ENCODE measurements around the gene RNF224. TPM values are rescaled to one million over a fixed set of nuclear protein-coding genes. Genes with fewer than 3 reads are reported as not detected.

The RNF224 gene
- total RNA-seq, 1 experiment from 2014 or later = 0.30 TPM

DNA sequence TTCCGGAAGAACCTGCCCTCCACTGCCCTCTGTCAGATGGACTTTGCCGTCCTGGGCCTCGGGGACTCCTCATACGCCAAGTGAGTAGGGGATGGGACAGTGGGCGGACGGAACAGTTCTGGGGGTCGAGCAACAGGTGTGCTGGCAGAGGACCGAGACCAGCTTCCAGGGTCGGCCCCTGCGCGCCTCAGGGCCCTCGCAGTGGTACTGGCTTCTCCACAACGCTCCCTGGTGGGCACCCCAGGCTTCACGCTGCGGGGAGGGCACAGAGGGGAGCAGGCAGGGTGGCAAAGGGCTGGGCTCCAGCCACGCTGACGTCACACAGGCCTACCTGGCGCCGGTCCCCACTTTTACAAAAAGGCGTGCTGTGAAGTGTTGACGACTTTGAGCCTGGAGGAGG is 14.8 kb upstream of the RNF224 start:
- Histone ChIP-seq H3K9me2 (ENCODE audit: insufficient read depth) (no peaks in the 10 kb centered on the region), H3K4me2 (ENCODE audit: low read length) (no peak overlapping the region), H3K9ac (ENCODE audit: low read length) (no peak overlapping the region), H3K79me2 (ENCODE audit: insufficient read depth, low read length) (peaks cover 1% of the 10 kb centered on the region; the same call in 1 of the 2 replicates), H3K9me3 (ENCODE audit: control insufficient read depth in 1 of 2, insufficient read depth in 1 of 2, low read depth in 1 of 2, low read length in 2 of 2) (no peaks in the 10 kb centered on the region), H3K27me3 (ENCODE audit: insufficient read depth, low read length) (no peaks in the 10 kb centered on the region), H3K27ac (ENCODE audit: low read depth, low read length) (no peak overlapping the region), H3K36me3 (ENCODE audit: control insufficient read depth in 1 of 2, insufficient read depth in 2 of 2, low read length in 2 of 2) (peaks cover 0 to 7% of the 10 kb centered on the region in 2 experiments; a peak in 1 of 4 replicates), H3K4me3 (replicated peaks in 1 of 2; ENCODE audit: low read depth in 1 of 2, low read length in 2 of 2) (no peak overlapping the region), H2AFZ (ENCODE audit: low read depth, low read length, poor library complexity, severe bottlenecking) (no peak overlapping the region), H3K4me1 (ENCODE audit: control insufficient read depth in 1 of 2, insufficient read depth in 2 of 2, low read length in 2 of 2) (peaks cover 10 to 23% of the 10 kb centered on the region in 2 experiments), H4K20me1 (ENCODE audit: insufficient read depth) (no peaks in the 10 kb centered on the region)
- intact Hi-C loops (cut with micrococcal nuclease) = no loop called here
- DNase-seq (ENCODE audit: low read depth, low spot score) = no peak
- no peak for ATAC-seq
- TF ChIP-seq, protein P1, sequence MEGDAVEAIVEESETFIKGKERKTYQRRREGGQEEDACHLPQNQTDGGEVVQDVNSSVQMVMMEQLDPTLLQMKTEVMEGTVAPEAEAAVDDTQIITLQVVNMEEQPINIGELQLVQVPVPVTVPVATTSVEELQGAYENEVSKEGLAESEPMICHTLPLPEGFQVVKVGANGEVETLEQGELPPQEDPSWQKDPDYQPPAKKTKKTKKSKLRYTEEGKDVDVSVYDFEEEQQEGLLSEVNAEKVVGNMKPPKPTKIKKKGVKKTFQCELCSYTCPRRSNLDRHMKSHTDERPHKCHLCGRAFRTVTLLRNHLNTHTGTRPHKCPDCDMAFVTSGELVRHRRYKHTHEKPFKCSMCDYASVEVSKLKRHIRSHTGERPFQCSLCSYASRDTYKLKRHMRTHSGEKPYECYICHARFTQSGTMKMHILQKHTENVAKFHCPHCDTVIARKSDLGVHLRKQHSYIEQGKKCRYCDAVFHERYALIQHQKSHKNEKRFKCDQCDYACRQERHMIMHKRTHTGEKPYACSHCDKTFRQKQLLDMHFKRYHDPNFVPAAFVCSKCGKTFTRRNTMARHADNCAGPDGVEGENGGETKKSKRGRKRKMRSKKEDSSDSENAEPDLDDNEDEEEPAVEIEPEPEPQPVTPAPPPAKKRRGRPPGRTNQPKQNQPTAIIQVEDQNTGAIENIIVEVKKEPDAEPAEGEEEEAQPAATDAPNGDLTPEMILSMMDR (IDR thresholded peaks at IDR 0.05 in 2 of 3, conservative IDR thresholded peaks at IDR 0.05 in 1 of 3; ENCODE audit: borderline replicate concordance in 1 of 3, insufficient read depth in 1 of 3, low read depth in 2 of 3, low read length in 2 of 3) = peak in 2 of 3 experiments; percentile 22 to 28; a peak in 2 of 6 replicates
- TF ChIP-seq POLR2AphosphoS5 (IDR thresholded peaks at IDR 0.05; ENCODE audit: low read depth, low read length) = no peak
- CTCF ChIA-PET = no interaction called here
- RAD21 ChIA-PET (ENCODE audit: low non-redundant PET in 1 of 2, low total read pairs in 2 of 2, uncharacterized antibody in 2 of 2, unreplicated experiment in 2 of 2) = no interaction called here
- no TSS peak for BruUV-seq (replicated peaks)
- POLR2A ChIA-PET = interaction anchor here (1.4 kb wide), 1 partner anchor 49 kb away, joined by 3 read pairs; no protein-coding TSS in a partner anchor

DNA sequence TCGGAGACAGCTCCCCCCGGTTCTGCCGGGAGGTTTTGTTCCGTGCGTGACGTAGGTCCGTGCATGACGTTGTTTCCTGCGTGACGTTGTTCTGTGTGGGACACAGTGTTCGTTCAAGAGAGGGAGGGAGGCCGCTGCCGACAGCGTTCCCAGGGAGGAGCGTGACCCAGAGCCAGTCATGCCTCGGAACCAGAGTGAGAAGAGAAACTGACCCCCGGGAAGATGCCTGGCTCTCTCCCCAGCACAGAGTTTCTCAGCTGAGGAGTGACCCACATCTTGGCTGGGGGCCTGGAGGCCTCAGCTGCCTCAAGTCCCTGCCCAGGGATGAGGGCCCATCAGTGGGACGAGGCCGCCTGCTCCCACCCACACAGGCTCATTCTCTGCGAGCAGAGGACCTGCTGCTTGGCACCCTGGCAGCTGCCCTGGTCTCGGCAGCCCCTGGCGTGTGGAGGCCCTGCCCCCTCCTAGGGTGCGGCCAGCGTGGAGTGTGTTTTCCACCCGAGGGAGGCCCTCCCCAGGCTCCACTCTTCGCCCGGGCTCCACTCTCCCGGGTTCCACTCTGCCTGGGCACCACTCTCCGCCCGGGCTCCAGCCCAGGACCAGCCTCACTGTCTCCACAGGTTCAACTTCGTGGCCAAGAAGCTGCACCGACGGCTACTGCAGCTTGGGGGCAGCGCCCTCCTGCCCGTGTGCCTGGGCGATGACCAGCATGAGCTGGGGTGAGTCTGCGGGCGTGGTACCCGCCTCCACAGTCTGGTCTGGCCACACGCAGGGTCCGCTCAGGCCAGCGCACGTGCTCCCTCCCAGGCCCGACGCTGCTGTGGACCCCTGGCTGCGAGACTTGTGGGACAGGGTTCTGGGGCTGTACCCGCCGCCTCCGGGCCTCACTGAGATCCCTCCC is 13.9 kb upstream of the RNF224 start:
- no peak overlapping the region for H3K4me3 ChIP-seq (replicated peaks in 1 of 2; ENCODE audit: low read depth in 1 of 2, low read length in 2 of 2)
- ChIA-PET CTCF (interaction anchor here (0.7 to 2.4 kb wide), 6 partner anchors 9 to 49 kb away, joined by 3 to 16 read pairs (median 5); partner anchors contain the start of genes RNF208 and RNF224), RAD21 (ENCODE audit: low non-redundant PET in 1 of 2, low total read pairs in 2 of 2, uncharacterized antibody in 2 of 2, unreplicated experiment in 2 of 2) (interaction anchor here (0.7 to 0.8 kb wide), 2 partner anchors 14 kb away, joined by 3 to 4 read pairs; partner anchors contain the start of gene RNF224 (in 2 of the 2)), POLR2A (interaction anchor here (0.9 to 1.5 kb wide), 5 partner anchors 10 to 50 kb away, joined by 3 to 4 read pairs (median 3); partner anchors contain the start of gene CYSRT1)
- no peaks in the 10 kb centered on the region for H3K27me3 ChIP-seq (ENCODE audit: insufficient read depth, low read length)
- no TSS peak for BruUV-seq (replicated peaks)
- peak; percentile 33 for ATAC-seq
- no peak overlapping the region for H3K9ac ChIP-seq (ENCODE audit: low read length)
- no peak overlapping the region for H3K4me2 ChIP-seq (ENCODE audit: low read length)
- intact Hi-C loops (cut with micrococcal nuclease) = no loop called here
- H3K79me2 ChIP-seq (ENCODE audit: insufficient read depth, low read length) = no peaks in the 10 kb centered on the region
- H3K9me2 ChIP-seq (ENCODE audit: insufficient read depth) = no peaks in the 10 kb centered on the region
- no peaks in the 10 kb centered on the region for H3K9me3 ChIP-seq (ENCODE audit: control insufficient read depth in 1 of 2, insufficient read depth in 1 of 2, low read depth in 1 of 2, low read length in 2 of 2)
- H3K4me1 ChIP-seq (ENCODE audit: control insufficient read depth in 1 of 2, insufficient read depth in 2 of 2, low read length in 2 of 2) = peaks cover 19 to 32% of the 10 kb centered on the region in 2 experiments
- H3K36me3 ChIP-seq (ENCODE audit: control insufficient read depth in 1 of 2, insufficient read depth in 2 of 2, low read length in 2 of 2) = peaks cover 0 to 7% of the 10 kb centered on the region in 2 experiments; a peak in 1 of 4 replicates
- DNase-seq (ENCODE audit: low read depth, low spot score) = no peak
- H3K27ac ChIP-seq (ENCODE audit: low read depth, low read length) = peak overlapping the region; percentile 45; the same call in 1 of the 2 replicates
- H2AFZ ChIP-seq (ENCODE audit: low read depth, low read length, poor library complexity, severe bottlenecking) = no peak overlapping the region
- H4K20me1 ChIP-seq (ENCODE audit: insufficient read depth) = no peaks in the 10 kb centered on the region
- TF ChIP-seq, protein P2, sequence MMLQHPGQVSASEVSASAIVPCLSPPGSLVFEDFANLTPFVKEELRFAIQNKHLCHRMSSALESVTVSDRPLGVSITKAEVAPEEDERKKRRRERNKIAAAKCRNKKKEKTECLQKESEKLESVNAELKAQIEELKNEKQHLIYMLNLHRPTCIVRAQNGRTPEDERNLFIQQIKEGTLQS (IDR thresholded peaks at IDR 0.05) = no peak
- TF ChIP-seq EZH2phosphoT487 (IDR thresholded peaks at IDR 0.05; ENCODE audit: borderline replicate concordance) (no peak), ZFX (IDR thresholded peaks at IDR 0.05) (no peak)
- TF ChIP-seq, protein P3, sequence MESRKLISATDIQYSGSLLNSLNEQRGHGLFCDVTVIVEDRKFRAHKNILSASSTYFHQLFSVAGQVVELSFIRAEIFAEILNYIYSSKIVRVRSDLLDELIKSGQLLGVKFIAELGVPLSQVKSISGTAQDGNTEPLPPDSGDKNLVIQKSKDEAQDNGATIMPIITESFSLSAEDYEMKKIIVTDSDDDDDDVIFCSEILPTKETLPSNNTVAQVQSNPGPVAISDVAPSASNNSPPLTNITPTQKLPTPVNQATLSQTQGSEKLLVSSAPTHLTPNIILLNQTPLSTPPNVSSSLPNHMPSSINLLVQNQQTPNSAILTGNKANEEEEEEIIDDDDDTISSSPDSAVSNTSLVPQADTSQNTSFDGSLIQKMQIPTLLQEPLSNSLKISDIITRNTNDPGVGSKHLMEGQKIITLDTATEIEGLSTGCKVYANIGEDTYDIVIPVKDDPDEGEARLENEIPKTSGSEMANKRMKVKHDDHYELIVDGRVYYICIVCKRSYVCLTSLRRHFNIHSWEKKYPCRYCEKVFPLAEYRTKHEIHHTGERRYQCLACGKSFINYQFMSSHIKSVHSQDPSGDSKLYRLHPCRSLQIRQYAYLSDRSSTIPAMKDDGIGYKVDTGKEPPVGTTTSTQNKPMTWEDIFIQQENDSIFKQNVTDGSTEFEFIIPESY (IDR thresholded peaks at IDR 0.05; ENCODE audit: extremely low read depth, insufficient replicate concordance, low read length) = no peak
- TF ChIP-seq, protein P4, sequence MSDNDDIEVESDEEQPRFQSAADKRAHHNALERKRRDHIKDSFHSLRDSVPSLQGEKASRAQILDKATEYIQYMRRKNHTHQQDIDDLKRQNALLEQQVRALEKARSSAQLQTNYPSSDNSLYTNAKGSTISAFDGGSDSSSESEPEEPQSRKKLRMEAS (IDR thresholded peaks at IDR 0.05) = no peak
- TF ChIP-seq, protein P1 (IDR thresholded peaks at IDR 0.05 in 2 of 3, conservative IDR thresholded peaks at IDR 0.05 in 1 of 3; ENCODE audit: borderline replicate concordance in 1 of 3, insufficient read depth in 1 of 3, low read depth in 2 of 3, low read length in 2 of 3) = peak in 2 of 3 experiments; percentile 63; a peak in 4 of 6 replicates

Data from HCT116 (cell line).